HG02884 (cell line): Measurements from ENCODE around the gene ZNF382.

Experiments used
- ATAC-seq: cut with Tn5 transposase; IDR thresholded peaks from one replicate; pipeline ENCODE4 v1.9.1; 2021; ENCODE audit warnings: mild to moderate bottlenecking, moderate library complexity; ENCODE audit not compliant: unreplicated experiment

ZNF382 gene

DNA sequence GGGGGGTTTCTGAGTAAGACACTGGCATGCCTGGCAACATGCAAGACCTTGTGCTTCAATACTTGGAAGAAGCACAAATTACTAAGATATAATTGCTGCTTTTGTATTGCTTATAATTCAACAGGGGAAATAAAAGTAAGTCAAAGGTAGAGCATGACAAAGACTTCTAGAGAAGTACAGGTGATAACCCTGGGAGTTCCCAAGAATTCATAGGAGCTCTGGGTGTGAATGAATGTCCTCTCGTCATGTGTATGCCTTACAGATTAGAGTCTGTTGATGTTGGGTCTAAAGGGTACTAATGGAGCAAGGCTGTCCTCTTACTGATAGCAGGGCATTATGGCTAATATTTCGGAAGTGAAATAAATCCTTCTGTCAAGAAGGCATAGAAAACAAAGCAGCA is 69.1 kb downstream of the ZNF382 start:
- no peak for ATAC-seq

DNA sequence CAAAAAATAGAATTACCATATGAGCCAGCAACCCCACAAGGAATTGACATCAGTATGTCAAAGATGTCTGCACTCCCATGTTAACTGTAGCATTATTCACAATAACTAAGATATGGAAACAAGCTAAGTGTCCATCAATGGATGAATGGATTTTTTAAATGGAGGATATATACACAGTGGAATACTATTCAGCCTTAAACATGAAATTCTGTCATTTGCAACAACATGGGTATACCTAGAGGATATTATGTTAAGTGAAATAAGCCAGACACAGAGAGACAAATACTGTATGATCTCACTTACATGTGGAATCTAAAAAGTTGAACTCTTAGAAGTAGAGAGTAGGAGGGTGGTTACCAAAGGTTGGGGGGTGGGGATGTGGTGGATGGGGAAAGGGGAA is 74.3 kb downstream of the ZNF382 start:
- ATAC-seq, result no peak
